ENCODE data around the gene EXOSC5.
"Not testable (repeated sequence)": the region's sequence is repeated elsewhere in the genome, so short reads cannot be mapped to it uniquely, and the experiment has no call there.

The EXOSC5 gene

DNA sequence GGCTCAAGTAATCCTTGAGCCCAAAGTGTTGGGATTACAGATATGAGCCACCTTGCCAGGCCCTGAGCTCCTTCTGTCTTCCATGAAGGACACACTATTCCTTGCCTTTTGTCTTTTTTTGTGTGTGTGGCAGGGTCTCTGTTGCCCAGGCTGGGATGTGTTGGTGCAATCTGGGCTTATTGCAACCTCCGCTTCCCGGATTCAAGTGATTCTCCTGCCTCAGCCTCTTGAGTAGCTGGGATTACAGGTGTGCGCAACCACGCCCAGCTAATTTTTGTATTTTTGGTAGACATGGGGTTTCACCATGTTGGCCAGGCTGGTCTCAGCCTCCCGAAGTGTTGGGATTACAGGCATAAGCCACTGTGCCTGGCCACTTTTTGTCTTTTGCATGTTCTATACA is 11.7 kb upstream of the EXOSC5 start:
- DNase-seq (ENCODE audit: low read depth in 2 of 2, low spot score in 1 of 2), result not testable (repeated sequence)

GRCh38 chr19:41408256-41408655 is 11.1 kb upstream of the EXOSC5 start:
- DNase-seq (ENCODE audit: low read depth in 2 of 2, low spot score in 1 of 2), result no peak

GRCh38 chr19:41407271-41407670 is 10.1 kb upstream of the EXOSC5 start:
- DNase-seq (ENCODE audit: low read depth in 2 of 2, low spot score in 1 of 2), result no peak

GRCh38 chr19:41405776-41406175 is 8.6 kb upstream of the EXOSC5 start:
- no peak for DNase-seq (ENCODE audit: low read depth in 2 of 2, low spot score in 1 of 2)

DNA sequence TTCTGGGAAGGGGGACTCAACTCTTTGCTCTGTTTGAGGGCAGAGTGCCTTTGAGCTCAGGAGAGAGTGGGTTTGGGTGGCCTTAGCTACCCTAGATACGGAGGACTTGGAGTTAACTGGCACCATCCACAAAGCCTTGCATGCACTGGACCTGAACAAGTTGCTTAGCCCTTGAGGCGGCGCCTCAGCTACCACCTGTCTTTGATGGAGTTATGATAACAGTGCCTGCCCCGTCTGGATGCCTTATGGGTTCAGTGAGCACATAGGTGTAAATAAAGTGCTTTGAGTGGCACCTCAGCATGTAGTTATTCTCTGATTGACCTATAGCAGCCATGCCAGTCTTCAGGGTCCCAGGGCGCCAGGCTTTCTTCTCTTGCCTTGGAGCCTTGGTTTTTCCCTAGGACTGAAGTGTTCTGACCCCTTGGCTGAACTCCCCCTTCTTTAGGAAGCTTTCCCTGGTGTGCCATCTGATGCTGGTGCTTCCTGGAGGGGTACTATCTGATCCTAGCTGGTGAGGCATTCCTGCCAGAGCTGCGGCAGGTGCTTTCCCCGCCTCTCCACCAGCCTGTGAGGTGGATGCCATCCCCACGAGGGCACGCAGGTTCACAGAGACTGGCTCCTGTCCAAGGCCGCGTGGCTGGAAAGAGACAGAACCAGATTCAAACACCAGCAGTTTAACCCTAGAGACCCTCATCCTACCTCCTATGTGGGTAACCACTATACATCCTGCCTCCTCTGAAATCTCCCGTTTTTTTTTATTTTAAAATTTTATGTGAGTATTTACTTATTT is 6.2 kb upstream of the EXOSC5 start:
- DNase-seq (ENCODE audit: low read depth in 2 of 2, low spot score in 1 of 2), result no peak

GRCh38 chr19:41402010-41402409 is 4.9 kb upstream of the EXOSC5 start:
- DNase-seq (ENCODE audit: low read depth in 2 of 2, low spot score in 1 of 2), result no peak

- no peak for DNase-seq (ENCODE audit: low read depth in 2 of 2, low spot score in 1 of 2)
Measured at GRCh38 chr19:41401483-41401882, 4.3 kb upstream of the EXOSC5 start.

DNA sequence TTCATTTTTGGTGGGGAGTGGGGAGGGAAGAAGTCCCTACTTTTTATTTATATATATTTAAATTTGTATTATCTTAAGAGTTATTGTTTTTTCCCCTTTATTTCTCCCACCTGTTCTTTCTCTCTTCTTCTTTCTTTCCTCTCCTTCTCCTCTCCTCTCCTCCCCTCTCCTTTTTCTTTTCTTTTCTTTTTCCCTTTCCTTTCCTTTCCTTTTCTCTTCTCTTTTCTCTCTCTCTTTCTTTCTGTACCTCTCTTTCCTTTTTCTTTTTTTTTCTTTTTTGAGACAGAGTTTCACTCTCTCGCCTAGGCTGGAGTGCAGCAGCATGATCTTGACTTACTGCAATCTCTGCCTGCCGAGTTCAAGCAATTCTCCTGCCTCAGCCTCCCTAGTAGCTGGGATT is 2.4 kb upstream of the EXOSC5 start:
- DNase-seq (ENCODE audit: low read depth in 2 of 2, low spot score in 1 of 2), result no peak

GRCh38 chr19:41399091-41399490 is 1.9 kb upstream of the EXOSC5 start:
- no peak for DNase-seq (ENCODE audit: low read depth in 2 of 2, low spot score in 1 of 2)

DNA sequence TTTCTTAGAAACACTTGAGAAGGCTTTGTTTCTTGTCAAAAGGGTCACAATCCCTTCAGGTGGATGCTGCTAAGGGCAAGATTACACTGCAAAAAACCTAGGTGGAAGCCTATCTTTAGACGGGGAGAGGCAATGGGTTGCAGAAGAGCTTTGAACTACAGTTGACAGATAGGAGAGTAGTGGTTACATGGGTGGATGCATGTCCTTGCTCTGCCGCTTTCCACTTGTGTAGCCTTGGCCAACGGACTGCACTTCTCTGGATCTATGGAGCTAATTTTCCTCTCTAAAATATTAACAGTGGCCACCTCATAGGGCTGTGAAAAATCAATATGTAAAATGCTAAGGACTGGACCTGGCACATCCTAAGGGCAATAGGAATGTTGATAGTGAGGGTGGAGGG is 1.4 kb upstream of the EXOSC5 start:
- no peak for DNase-seq (ENCODE audit: low read depth in 2 of 2, low spot score in 1 of 2)

- DNase-seq (ENCODE audit: low read depth in 2 of 2, low spot score in 1 of 2), result no peak
Measured at GRCh38 chr19:41398050-41398418, 875 bp upstream of the EXOSC5 start.

DNA sequence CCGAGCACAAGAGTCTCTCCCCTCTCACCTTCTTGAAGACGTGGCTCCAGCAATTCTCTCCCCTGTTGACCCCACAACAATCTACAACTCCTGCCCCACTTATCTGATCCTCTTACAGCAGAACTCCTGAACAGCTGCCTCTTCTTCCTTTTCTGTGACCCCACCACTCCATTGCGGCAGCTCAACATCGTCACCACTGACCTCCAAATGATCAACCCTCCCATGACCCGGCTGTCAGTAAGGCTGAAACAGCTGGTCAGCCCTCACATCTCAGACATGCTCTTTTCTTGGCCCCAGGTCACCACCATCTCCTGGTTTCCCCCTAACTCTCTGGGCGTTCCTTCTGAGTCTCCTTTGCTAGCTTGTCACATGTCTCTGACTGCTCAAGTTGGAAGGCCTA is 1.8 kb downstream of the EXOSC5 start:
- no peak for DNase-seq (ENCODE audit: low read depth in 2 of 2, low spot score in 1 of 2)

- DNase-seq (ENCODE audit: low read depth in 2 of 2, low spot score in 1 of 2), result no peak
Measured at GRCh38 chr19:41392775-41393174, 4.4 kb downstream of the EXOSC5 start.

GRCh38 chr19:41391618-41392017 is 5.5 kb downstream of the EXOSC5 start:
- DNase-seq (ENCODE audit: low read depth in 2 of 2, low spot score in 1 of 2), result no peak

GRCh38 chr19:41386442-41386841 is 10.7 kb downstream of the EXOSC5 start:
- DNase-seq (ENCODE audit: low read depth in 2 of 2, low spot score in 1 of 2), result no peak

DNA sequence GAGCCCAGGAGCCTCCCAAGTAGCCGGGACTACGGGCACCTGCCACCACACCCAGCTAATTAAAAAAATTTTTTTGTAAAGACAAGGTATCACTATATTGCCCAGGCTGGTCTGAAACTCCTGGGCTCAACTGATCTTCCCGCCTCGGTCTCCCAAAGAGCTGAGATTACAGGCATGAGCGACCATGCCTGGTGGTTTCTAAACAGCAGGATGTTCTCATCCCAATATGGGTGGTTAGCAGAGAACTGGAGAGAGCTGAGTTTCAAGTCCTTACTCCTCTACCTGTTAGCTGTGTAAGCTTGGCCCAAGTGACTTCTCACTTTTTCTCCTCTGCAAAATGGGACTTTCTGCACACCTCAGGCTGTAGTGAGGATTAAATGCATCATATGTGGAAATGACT is 12.8 kb downstream of the EXOSC5 start:
- no peak for DNase-seq (ENCODE audit: low read depth in 2 of 2, low spot score in 1 of 2)

DNA sequence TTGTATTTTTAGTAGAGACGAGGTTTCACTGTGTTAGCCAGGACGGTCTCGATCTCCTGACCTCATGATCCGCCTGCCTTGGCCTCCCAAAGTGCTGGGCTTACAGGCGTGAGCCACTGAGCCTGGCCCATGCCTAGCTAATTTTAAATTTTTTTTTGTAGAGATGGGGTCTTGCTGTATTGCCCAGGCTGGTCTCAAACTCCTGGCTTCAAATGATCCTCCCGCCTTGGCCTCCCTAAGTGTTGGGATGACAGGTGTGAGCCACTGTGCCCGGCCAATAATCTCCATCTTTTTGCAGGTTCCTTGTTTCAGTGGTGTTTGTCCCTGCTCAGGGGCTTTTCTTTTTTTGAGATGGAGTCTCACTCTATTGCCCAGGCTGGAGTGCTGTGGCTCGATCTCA is 15.6 kb downstream of the EXOSC5 start:
- not testable (repeated sequence) for DNase-seq (ENCODE audit: low read depth in 2 of 2, low spot score in 1 of 2)

GRCh38 chr19:41377977-41378709 is 19.0 kb downstream of the EXOSC5 start:
- DNase-seq (ENCODE audit: low read depth in 2 of 2, low spot score in 1 of 2), result no peak

DNA sequence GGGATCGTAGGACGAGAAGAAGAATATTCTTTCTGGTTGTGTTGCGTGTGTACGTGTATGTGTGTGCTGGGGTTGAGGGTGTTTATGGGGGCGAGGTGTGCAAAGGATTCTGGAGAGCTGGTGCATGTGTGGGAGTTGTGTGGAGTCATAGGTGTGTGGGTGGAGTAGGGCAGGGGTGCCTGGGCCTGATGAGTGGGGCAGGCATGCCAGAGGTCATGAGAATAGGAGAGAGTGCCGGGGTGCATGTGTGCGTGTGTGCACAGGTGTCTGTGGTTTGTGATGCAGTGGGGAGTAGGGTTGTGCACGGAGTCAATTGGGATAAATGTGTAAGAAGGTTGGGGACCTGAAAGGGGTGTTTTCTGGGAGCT is 20.2 kb downstream of the EXOSC5 start:
- no peak for DNase-seq (ENCODE audit: low read depth in 2 of 2, low spot score in 1 of 2)

GRCh38 chr19:41376241-41376997 is 20.7 kb downstream of the EXOSC5 start, which contains the start of gene TMEM91:
Gene TMEM91, plus strand, starts transcription at chr19:41376533. Its CDS starts 1,777 bp downstream, at chr19:41378310.
- DNase-seq (ENCODE audit: low read depth in 2 of 2, low spot score in 1 of 2), result no peak

- no peak for DNase-seq (ENCODE audit: low read depth in 2 of 2, low spot score in 1 of 2)
Measured at GRCh38 chr19:41373993-41374392, 23.2 kb downstream of the EXOSC5 start.

DNA sequence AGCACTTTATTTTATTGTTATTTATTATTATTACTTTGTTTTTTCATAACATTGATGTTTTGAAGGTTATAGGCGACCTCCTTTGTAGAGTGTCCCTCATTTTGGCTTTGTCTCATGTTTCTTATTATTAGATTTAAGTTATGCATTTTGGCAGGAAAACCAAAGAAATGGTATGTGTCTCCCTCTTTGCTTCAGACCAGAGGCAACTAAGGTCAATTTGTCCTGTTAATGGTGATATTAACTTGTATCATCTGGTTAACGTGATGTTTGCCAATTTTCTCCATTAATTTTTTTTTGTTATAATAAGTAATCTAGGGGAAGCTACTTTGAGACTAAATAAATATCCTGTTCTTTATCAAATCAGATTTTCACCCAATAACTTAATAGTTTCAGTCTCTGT is 24.7 kb downstream of the EXOSC5 start:
- no peak for DNase-seq (ENCODE audit: low read depth in 2 of 2, low spot score in 1 of 2)
